Muscle of leg (tissue), 11 donors: Measurements from ENCODE around the gene LY86. TPM values are rescaled to one million over a fixed set of nuclear protein-coding genes. Genes with fewer than 3 reads are reported as not detected.

Experiments used
- DNase-seq: peaks from one replicate; pipeline ENCODE4 v3.0.0; 2013
- H3K27ac ChIP-seq: one replicate; pipeline ENCODE4 v1.5.1; 2013; ENCODE audit warnings: mild to moderate bottlenecking, low read length, control low read depth
- H3K27me3 ChIP-seq: one replicate; pipeline ENCODE4 v1.6.1; 2013; ENCODE audit warnings: low read length; ENCODE audit not compliant: control insufficient read depth, insufficient read depth
- H3K36me3 ChIP-seq: one replicate; pipeline ENCODE4 v1.6.1; 2013; ENCODE audit warnings: low read length; ENCODE audit not compliant: control insufficient read depth, insufficient read depth
- H3K4me1 ChIP-seq: one replicate; pipeline ENCODE4 v1.6.1; 2013; ENCODE audit warnings: low read length; ENCODE audit not compliant: control insufficient read depth, insufficient read depth
- H3K4me3 ChIP-seq: one replicate; pipeline ENCODE4 v1.5.1; 2013; ENCODE audit warnings: low read length, control low read depth
- H3K9me3 ChIP-seq: replicated peaks from 2 replicates; pipeline ENCODE4 v1.6.1; 2013; ENCODE audit warnings: low read depth, low read length; ENCODE audit not compliant: control insufficient read depth
- WGBS: methylation state at CpG from one replicate; pipeline ENCODE4 v1.1.5; 2013; ENCODE audit warnings: missing lambda C conversion rate; ENCODE audit not compliant: insufficient coverage; 5-methylcytosine and 5-hydroxymethylcytosine counted together
- polyA plus RNA-seq, 8 donors: library from polyadenylated mRNA; unstranded; fragments of 120-200 nt; gene quantifications; one replicate each; pipeline versions ENCODE4 v1.2.1 to v1.2.3, GENCODE V29; 2013; ENCODE audit warnings: inconsistent platforms in 1 of 8, low replicate concordance in 1 of 8; ENCODE audit not compliant: insufficient read length in 8 of 8, insufficient read depth in 1 of 8
- total RNA-seq: library from RNA; stranded (reverse); fragments of 120-200 nt; gene quantifications from one replicate; pipeline ENCODE4 v1.2.4, GENCODE V29; 2013

Gene LY86
- total and polyA plus RNA-seq, 9 donors, result 1.8 to 2.8 (median 2.0) TPM

GRCh38 chr6:6569811-6570164 is 18.7 kb upstream of the LY86 start:
- no peak for DNase-seq
- Histone ChIP-seq H3K4me3 (no peak overlapping the region), H3K36me3 (no peaks in the 10 kb centered on the region), H3K27ac (no peak overlapping the region), H3K9me3 (no peaks in the 10 kb centered on the region), H3K27me3 (no peaks in the 10 kb centered on the region), H3K4me1 (peaks cover 10% of the 10 kb centered on the region)
- WGBS, result no CpG with 5 or more reads among the region's 2 CpGs

GRCh38 chr6:6570929-6571671 is 17.4 kb upstream of the LY86 start:
- Histone ChIP-seq H3K9me3 (no peaks in the 10 kb centered on the region), H3K27me3 (no peaks in the 10 kb centered on the region), H3K27ac (no peak overlapping the region), H3K36me3 (no peaks in the 10 kb centered on the region), H3K4me1 (peaks cover 10% of the 10 kb centered on the region), H3K4me3 (no peak overlapping the region)
- no CpG with 5 or more reads among the region's 4 CpGs for WGBS
- DNase-seq, result no peak

GRCh38 chr6:6575143-6575542 is 13.4 kb upstream of the LY86 start:
- DNase-seq, result no peak

GRCh38 chr6:6577735-6578134 is 10.8 kb upstream of the LY86 start:
- peaks cover 4% of the 10 kb centered on the region for H3K9me3 ChIP-seq
- H3K27me3 ChIP-seq, result no peaks in the 10 kb centered on the region
- no peaks in the 10 kb centered on the region for H3K4me1 ChIP-seq
- no peaks in the 10 kb centered on the region for H3K36me3 ChIP-seq
- no peak overlapping the region for H3K4me3 ChIP-seq
- no peak overlapping the region for H3K27ac ChIP-seq
- WGBS, result no CpG with 5 or more reads among the region's 1 CpG
- no peak for DNase-seq

More at GRCh38 chr6:6575143-6575542, 13.4 kb upstream of the LY86 start:
- H3K27me3 ChIP-seq, result no peaks in the 10 kb centered on the region
- no peak overlapping the region for H3K27ac ChIP-seq
- H3K36me3 ChIP-seq, result no peaks in the 10 kb centered on the region
- peaks cover 4% of the 10 kb centered on the region for H3K9me3 ChIP-seq
- H3K4me1 ChIP-seq, result no peaks in the 10 kb centered on the region
- no peak overlapping the region for H3K4me3 ChIP-seq
- 80% methylated on average over 1 of the region's 4 CpGs for WGBS

- Histone ChIP-seq H3K27me3 (no peaks in the 10 kb centered on the region), H3K4me1 (no peaks in the 10 kb centered on the region), H3K9me3 (peaks cover 4% of the 10 kb centered on the region), H3K4me3 (no peak overlapping the region), H3K27ac (no peak overlapping the region), H3K36me3 (no peaks in the 10 kb centered on the region)
- no peak for DNase-seq
- no CpG with 5 or more reads among the region's 1 CpG for WGBS
Measured at GRCh38 chr6:6579281-6579680, 9.2 kb upstream of the LY86 start.

GRCh38 chr6:6580225-6580856 is 8.2 kb upstream of the LY86 start:
- no peak for DNase-seq
- no peaks in the 10 kb centered on the region for H3K27me3 ChIP-seq
- H3K36me3 ChIP-seq, result no peaks in the 10 kb centered on the region
- no peaks in the 10 kb centered on the region for H3K4me1 ChIP-seq
- peaks cover 4% of the 10 kb centered on the region for H3K9me3 ChIP-seq
- no peak overlapping the region for H3K27ac ChIP-seq
- WGBS, result 86% methylated on average over 2 of the region's 6 CpGs
- H3K4me3 ChIP-seq, result no peak overlapping the region

- H3K4me3 ChIP-seq, result no peak overlapping the region
- no peaks in the 10 kb centered on the region for H3K27me3 ChIP-seq
- H3K27ac ChIP-seq, result no peak overlapping the region
- no peaks in the 10 kb centered on the region for H3K36me3 ChIP-seq
- no peaks in the 10 kb centered on the region for H3K4me1 ChIP-seq
- peaks cover 4% of the 10 kb centered on the region for H3K9me3 ChIP-seq
- no CpG with 5 or more reads among the region's 3 CpGs for WGBS
- no peak for DNase-seq
Measured at GRCh38 chr6:6581054-6581453, 7.5 kb upstream of the LY86 start.

GRCh38 chr6:6582131-6582530 is 6.4 kb upstream of the LY86 start:
- H3K9me3 ChIP-seq, result no peaks in the 10 kb centered on the region
- no peaks in the 10 kb centered on the region for H3K36me3 ChIP-seq
- peaks cover 3% of the 10 kb centered on the region for H3K4me1 ChIP-seq
- H3K27ac ChIP-seq, result no peak overlapping the region
- DNase-seq, result no peak
- H3K27me3 ChIP-seq, result no peaks in the 10 kb centered on the region
- no CpG with 5 or more reads among the region's 1 CpG for WGBS
- no peak overlapping the region for H3K4me3 ChIP-seq

GRCh38 chr6:6583836-6584235 is 4.7 kb upstream of the LY86 start:
- WGBS, result no CpG with 5 or more reads among the region's 2 CpGs
- no peaks in the 10 kb centered on the region for H3K9me3 ChIP-seq

GRCh38 chr6:6584310-6585002 is 4.1 kb upstream of the LY86 start:
- Histone ChIP-seq H3K9me3 (no peaks in the 10 kb centered on the region), H3K27ac (no peak overlapping the region), H3K4me3 (no peak overlapping the region), H3K36me3 (no peaks in the 10 kb centered on the region), H3K27me3 (no peaks in the 10 kb centered on the region), H3K4me1 (peaks cover 18% of the 10 kb centered on the region)
- 85% methylated on average over 7 of the region's 7 CpGs for WGBS
- DNase-seq, result no peak

More at GRCh38 chr6:6583836-6584235, 4.7 kb upstream of the LY86 start:
- peaks cover 17% of the 10 kb centered on the region for H3K4me1 ChIP-seq
- DNase-seq, result no peak
- H3K4me3 ChIP-seq, result no peak overlapping the region
- H3K27ac ChIP-seq, result no peak overlapping the region
- H3K27me3 ChIP-seq, result no peaks in the 10 kb centered on the region
- no peaks in the 10 kb centered on the region for H3K36me3 ChIP-seq
